Activated CD4-positive, alpha-beta memory T cell treated with anti-CD3 and anti-CD28 coated beads, Interleukin-2, amount 10 ng/mL, durations not matched to agents 7 days and 5 days (primary cell): ENCODE results near the gene PRDX6. TPM values are rescaled to one million over a fixed set of nuclear protein-coding genes. Genes with fewer than 3 reads are reported as not detected.

ENCODE experiments used
- CTCF ChIA-PET: fragments of 350-600 bp; sonication (Branson Sonifier 250); formaldehyde crosslinking; loops from one replicate; lab custom pipeline; 2021; ENCODE audit warnings: antibody characterized with exemption, inconsistent platforms; lab: Charles Lee
- POLR2A ChIA-PET: fragments of 350-600 bp; sonication (Branson Sonifier 250); formaldehyde crosslinking; loops from one replicate; lab custom pipeline; 2021; ENCODE audit warnings: antibody characterized with exemption; lab: Charles Lee
- DNase-seq: peaks from one replicate; pipeline ENCODE4 v3.0.0-alpha.2; 2020
- H3K27ac Mint-ChIP-seq: one replicate; pipeline ENCODE4 v1.8.0; 2021; ENCODE audit warnings: mild to moderate bottlenecking, mixed read lengths
- H3K27me3 Mint-ChIP-seq: one replicate; pipeline ENCODE4 v1.8.0; 2021; ENCODE audit warnings: mixed read lengths
- H3K36me3 Mint-ChIP-seq: one replicate; pipeline ENCODE4 v1.8.0; 2021; ENCODE audit warnings: low read depth, mixed read lengths
- H3K4me1 Mint-ChIP-seq: one replicate; pipeline ENCODE4 v1.8.0; 2021; ENCODE audit warnings: mixed read lengths
- H3K4me3 Mint-ChIP-seq: one replicate; pipeline ENCODE4 v1.8.0; 2021; ENCODE audit warnings: mild to moderate bottlenecking, mixed read lengths
- H3K9me3 Mint-ChIP-seq: one replicate; pipeline ENCODE4 v1.8.0; 2021; ENCODE audit warnings: mixed read lengths
- total RNA-seq, 2 experiments: library from RNA; stranded (reverse); gene quantifications; one replicate each; pipeline ENCODE4 v1.2.3, GENCODE V29; 2021

The PRDX6 gene, protein sequence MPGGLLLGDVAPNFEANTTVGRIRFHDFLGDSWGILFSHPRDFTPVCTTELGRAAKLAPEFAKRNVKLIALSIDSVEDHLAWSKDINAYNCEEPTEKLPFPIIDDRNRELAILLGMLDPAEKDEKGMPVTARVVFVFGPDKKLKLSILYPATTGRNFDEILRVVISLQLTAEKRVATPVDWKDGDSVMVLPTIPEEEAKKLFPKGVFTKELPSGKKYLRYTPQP
- total RNA-seq, result 100 to 1,000 TPM; 105 to 109 TPM

- no peak for DNase-seq
- ChIA-PET CTCF (interaction anchor here (0.7 to 4.7 kb wide), 4 partner anchors 47 to 347 kb away, joined by 3 to 36 read pairs (median 4); partner anchors contain the start of genes CENPL, DARS2 and KLHL20), POLR2A (interaction anchor here (0.7 to 4.5 kb wide), 20 partner anchors 11 to 1546 kb away, joined by 3 to 43 read pairs (median 4); partner anchors contain the start of genes CACYBP, CENPL, DARS2 and GAS5)
- no peaks in the 10 kb centered on the region for H3K9me3 Mint-ChIP-seq
- peak within 1 kb of the TSS; percentile 91 for H3K4me3 Mint-ChIP-seq
- H3K27me3 Mint-ChIP-seq, result no peaks in the 10 kb centered on the region
- H3K27ac Mint-ChIP-seq, result peak within 1 kb of the TSS; percentile 95
- H3K4me1 Mint-ChIP-seq, result peaks cover 63% of the 10 kb centered on the region
- H3K36me3 Mint-ChIP-seq, result peaks cover 59% of the 10 kb centered on the region
Measured at GRCh38 chr1:173477286-173478093, at the start of gene PRDX6. Gene PRDX6 (plus strand): TSS chr1:173477335. CDS start chr1:173477398, 63 bp downstream.

DNA sequence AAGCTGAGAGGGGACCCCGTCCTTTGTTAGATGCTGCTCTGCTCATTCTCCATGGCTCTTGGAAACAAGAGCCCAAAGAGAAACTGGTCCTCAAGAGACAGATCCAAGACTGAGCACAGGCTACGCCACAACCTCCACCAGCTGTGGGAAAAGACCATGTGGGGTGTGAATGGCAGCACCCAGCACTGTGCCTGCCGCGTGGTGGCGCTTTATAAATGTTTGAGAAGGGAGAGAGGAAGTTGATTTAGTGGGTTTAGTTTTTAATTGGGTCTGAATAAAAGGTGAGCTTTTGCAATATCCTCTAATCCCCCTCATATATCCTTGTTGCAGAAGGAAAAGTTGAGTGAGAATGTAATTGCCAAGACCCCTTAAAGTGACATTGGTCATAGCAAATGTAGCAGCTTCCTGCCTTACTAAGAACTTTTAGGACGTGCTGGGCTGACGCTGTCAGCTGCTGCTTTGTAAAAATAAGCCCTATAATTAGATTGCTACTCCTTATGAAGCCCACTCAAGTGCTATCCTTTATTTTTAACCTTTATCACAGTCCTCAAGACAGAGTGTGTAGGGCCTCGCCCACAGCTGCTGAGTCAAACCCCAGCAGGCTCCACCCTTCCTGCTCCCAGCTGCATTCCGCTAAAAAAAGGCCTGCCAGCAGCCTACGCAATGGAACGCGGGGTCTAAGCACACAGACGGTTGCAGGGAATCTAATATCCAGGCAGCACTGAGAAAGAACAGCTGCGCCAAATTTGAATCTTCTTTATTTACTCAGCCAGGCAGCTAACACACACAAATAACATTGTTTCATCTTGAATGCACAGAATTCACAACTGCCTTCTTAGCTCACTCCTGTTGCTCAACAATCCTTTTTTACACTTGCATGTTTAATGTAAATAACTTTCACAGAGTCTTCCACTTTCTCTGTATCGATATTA lies 47.4 kb upstream of the PRDX6 start:
- peak; percentile 71 for DNase-seq
- H3K27ac Mint-ChIP-seq, result peak overlapping the region; percentile 84
- peaks cover 29% of the 10 kb centered on the region for H3K4me1 Mint-ChIP-seq
- H3K9me3 Mint-ChIP-seq, result no peaks in the 10 kb centered on the region
- CTCF ChIA-PET, result interaction anchor here (0.5 to 4.0 kb wide), 39 partner anchors 9 to 788 kb away, joined by 3 to 62 read pairs (median 4); partner anchors contain the start of genes CENPL, DARS2, GAS5 and KLHL20
- POLR2A ChIA-PET, result interaction anchor here (0.9 to 3.9 kb wide), 9 partner anchors 8 to 440 kb away, joined by 3 to 34 read pairs (median 5); partner anchors contain the start of genes CENPL, DARS2, KLHL20 and PRDX6
- H3K36me3 Mint-ChIP-seq, result no peaks in the 10 kb centered on the region
- H3K4me3 Mint-ChIP-seq, result peak overlapping the region; percentile 36
- no peaks in the 10 kb centered on the region for H3K27me3 Mint-ChIP-seq

DNA sequence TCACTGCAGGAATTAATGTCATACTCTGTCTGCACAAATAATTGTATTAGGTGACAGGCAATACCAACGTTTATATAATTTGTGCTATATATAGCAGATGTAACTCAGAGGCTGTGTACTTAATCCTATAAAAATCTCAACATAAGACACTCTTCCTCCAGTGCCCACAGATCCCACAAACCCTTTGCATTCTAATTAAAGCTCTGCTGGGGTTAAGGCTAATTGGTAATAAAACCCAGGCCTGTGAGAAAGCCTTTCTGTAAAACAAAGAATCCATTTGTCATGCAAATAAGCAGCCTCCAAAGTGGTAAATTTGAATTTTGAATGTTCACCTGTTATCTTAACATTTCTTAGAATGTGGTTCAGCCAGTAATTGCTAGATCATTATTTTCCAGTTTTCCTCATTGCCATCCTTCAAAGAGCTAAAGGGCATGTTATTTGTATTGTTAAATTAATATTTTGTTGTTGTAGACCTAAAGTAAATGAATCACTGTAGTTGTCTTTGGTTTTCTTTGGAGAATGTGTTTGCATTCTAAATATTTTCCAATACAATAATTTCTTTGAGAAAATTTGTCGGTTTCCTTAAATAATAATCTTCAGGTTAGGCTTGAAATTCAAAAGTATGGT lies 46.3 kb upstream of the PRDX6 start:
- CTCF ChIA-PET, result interaction anchor here (0.6 to 4.0 kb wide), 23 partner anchors 8 to 787 kb away, joined by 3 to 62 read pairs (median 4); partner anchors contain the start of genes CENPL, DARS2, PRDX6 and RC3H1

DNA sequence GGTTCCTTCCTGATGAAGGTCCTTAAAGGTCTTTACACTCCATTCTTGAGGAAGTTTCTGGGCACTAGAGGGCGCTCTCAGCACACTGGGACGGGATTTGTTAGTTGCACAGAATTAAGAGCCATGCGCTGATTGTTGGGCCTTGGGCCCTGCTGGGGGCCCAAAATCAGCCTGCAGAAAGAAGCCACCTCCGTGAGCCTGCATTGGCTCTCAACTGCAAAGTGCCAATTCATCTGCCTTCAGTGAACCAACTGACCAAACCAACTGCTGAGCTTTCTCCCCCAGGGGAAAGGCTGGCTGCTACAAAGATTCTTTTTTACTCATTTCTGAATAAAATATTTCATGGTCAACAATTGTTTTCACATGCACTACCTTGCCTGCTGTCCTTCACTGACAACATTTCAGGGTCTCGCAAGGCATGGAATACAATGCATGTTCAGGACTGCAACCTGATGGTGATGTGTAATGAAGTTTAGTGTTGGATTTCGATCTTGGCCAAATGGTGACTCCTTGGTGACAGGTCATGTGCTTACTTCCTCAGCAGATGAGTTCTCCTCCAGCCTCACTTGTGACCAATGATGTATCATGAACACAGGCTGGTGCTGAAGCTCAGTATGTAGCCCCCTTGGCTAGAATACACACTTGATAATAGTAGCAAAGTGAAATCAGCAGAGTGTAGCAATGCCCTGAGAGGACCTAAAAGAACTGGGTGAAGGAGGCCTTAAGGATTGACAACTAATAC lies 45.7 kb upstream of the PRDX6 start:
- POLR2A ChIA-PET, result interaction anchor here (1.1 to 3.9 kb wide), 4 partner anchors 46 to 437 kb away, joined by 3 to 34 read pairs (median 18); partner anchors contain the start of genes CENPL, DARS2, PRDX6 and ZBTB37
- peaks cover 29% of the 10 kb centered on the region for H3K4me1 Mint-ChIP-seq
- no peak overlapping the region for H3K27ac Mint-ChIP-seq
- peak; percentile 90 for DNase-seq
- H3K27me3 Mint-ChIP-seq, result no peaks in the 10 kb centered on the region
- H3K9me3 Mint-ChIP-seq, result no peaks in the 10 kb centered on the region
- H3K36me3 Mint-ChIP-seq, result no peaks in the 10 kb centered on the region
- H3K4me3 Mint-ChIP-seq, result no peak overlapping the region
- CTCF ChIA-PET, result interaction anchor here (0.6 to 4.0 kb wide), 15 partner anchors 11 to 787 kb away, joined by 3 to 62 read pairs (median 7); partner anchors contain the start of genes CENPL, DARS2 and PRDX6

More for the DNA sequence above, 46.3 kb upstream of the PRDX6 start:
- peaks cover 29% of the 10 kb centered on the region for H3K4me1 Mint-ChIP-seq
- H3K36me3 Mint-ChIP-seq, result no peaks in the 10 kb centered on the region
- H3K27ac Mint-ChIP-seq, result peak overlapping the region; percentile 84
- no peaks in the 10 kb centered on the region for H3K9me3 Mint-ChIP-seq
- POLR2A ChIA-PET, result interaction anchor here (1.1 to 3.9 kb wide), 5 partner anchors 46 to 438 kb away, joined by 3 to 34 read pairs (median 13); partner anchors contain the start of genes CENPL, DARS2, PRDX6 and ZBTB37
- no peak for DNase-seq
- no peak overlapping the region for H3K4me3 Mint-ChIP-seq
- no peaks in the 10 kb centered on the region for H3K27me3 Mint-ChIP-seq

GRCh38 chr1:173432331-173432730 lies 44.8 kb upstream of the PRDX6 start:
- Mint-ChIP-seq H3K9me3 (no peaks in the 10 kb centered on the region), H3K4me3 (no peak overlapping the region), H3K27me3 (no peaks in the 10 kb centered on the region), H3K27ac (no peak overlapping the region), H3K4me1 (peaks cover 29% of the 10 kb centered on the region), H3K36me3 (no peaks in the 10 kb centered on the region)
- ChIA-PET CTCF (interaction anchor here (4.0 kb wide), 1 partner anchor 393 kb away, joined by 62 read pairs; the partner anchor contains the start of genes CENPL and DARS2), POLR2A (no interaction called here)
- no peak for DNase-seq

- H3K4me3 Mint-ChIP-seq, result no peak overlapping the region
- no peaks in the 10 kb centered on the region for H3K27me3 Mint-ChIP-seq
- ChIA-PET POLR2A (no interaction called here), CTCF (interaction anchor here (0.6 kb wide), 1 partner anchor 13 kb away, joined by 3 read pairs; no protein-coding TSS in a partner anchor)
- DNase-seq, result no peak
- no peaks in the 10 kb centered on the region for H3K9me3 Mint-ChIP-seq
- no peak overlapping the region for H3K27ac Mint-ChIP-seq
- H3K36me3 Mint-ChIP-seq, result peaks cover 2% of the 10 kb centered on the region
- peaks cover 27% of the 10 kb centered on the region for H3K4me1 Mint-ChIP-seq
Measured at GRCh38 chr1:173433751-173434326, 43.3 kb upstream of the PRDX6 start.

DNA sequence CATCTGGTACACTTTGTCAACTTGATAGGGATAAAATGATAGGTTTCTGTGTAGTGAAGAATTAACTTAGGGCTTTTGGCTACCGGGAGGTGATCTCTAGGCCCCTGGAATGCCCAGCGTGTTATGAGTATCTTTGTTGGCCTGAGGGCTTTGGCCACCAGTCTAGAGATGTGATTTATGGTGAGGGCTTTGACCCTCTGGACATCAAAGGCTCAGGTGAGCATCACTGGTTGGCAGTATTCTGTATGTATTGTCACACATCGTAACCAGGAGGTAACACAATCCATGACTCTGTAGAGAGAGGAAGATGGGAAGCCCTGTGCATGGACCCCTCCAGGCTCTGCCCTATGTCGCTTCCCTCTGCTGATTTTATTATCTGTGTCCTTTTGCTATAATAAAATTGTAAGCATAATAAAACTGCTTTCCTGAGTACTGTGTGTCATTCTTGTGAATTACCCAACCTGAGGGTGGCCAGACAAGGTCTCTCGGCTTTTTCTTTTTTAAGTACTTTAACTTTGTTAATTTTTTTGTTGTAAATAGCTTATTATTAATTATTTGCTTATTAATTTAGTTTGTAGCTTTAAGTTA lies 40.2 kb upstream of the PRDX6 start:
- Mint-ChIP-seq H3K27me3 (no peaks in the 10 kb centered on the region), H3K4me3 (no peak overlapping the region), H3K4me1 (no peaks in the 10 kb centered on the region), H3K27ac (no peak overlapping the region), H3K36me3 (peaks cover 10% of the 10 kb centered on the region), H3K9me3 (no peaks in the 10 kb centered on the region)
- ChIA-PET POLR2A (no interaction called here), CTCF (interaction anchor here (0.8 kb wide), 1 partner anchor 9 kb away, joined by 3 read pairs; no protein-coding TSS in a partner anchor)
- no peak for DNase-seq

DNA sequence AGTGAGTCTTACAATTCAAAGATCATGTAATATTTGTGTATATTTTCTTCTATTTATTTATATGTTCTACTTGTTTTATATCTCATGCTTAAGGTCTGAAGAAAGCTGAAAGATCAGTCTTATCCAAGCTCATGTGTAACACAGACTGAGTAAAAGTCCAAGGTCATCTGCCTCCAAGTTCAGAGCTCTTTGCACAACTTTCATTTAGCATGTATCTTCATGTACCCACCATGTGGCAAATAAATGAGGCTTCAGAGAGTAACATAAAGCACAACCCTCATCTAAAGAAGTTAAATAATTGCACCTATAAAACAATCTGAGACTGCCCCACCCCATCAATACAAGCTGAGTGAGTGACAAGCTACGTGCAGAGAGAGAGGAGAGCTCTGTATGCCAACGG lies 38.5 kb upstream of the PRDX6 start:
- H3K36me3 Mint-ChIP-seq, result peaks cover 16% of the 10 kb centered on the region
- CTCF ChIA-PET, result interaction anchor here (0.8 to 2.0 kb wide), 2 partner anchors 9 to 19 kb away, joined by 3 to 10 read pairs; no protein-coding TSS in a partner anchor
- no peaks in the 10 kb centered on the region for H3K9me3 Mint-ChIP-seq
- POLR2A ChIA-PET, result interaction anchor here (0.8 to 1.3 kb wide), 2 partner anchors 13 to 39 kb away, joined by 3 to 4 read pairs; partner anchors contain the start of gene PRDX6
- no peak overlapping the region for H3K27ac Mint-ChIP-seq
- no peak overlapping the region for H3K4me3 Mint-ChIP-seq
- no peak for DNase-seq
- H3K27me3 Mint-ChIP-seq, result no peaks in the 10 kb centered on the region
- H3K4me1 Mint-ChIP-seq, result no peaks in the 10 kb centered on the region

- ChIA-PET CTCF (no interaction called here), POLR2A (no interaction called here)
- no peak overlapping the region for H3K27ac Mint-ChIP-seq
- H3K9me3 Mint-ChIP-seq, result peaks cover under 1% of the 10 kb centered on the region
- peaks cover 25% of the 10 kb centered on the region for H3K36me3 Mint-ChIP-seq
- no peak overlapping the region for H3K4me3 Mint-ChIP-seq
- no peak for DNase-seq
- H3K27me3 Mint-ChIP-seq, result no peaks in the 10 kb centered on the region
- peaks cover 11% of the 10 kb centered on the region for H3K4me1 Mint-ChIP-seq
Measured at GRCh38 chr1:173440430-173440829, 36.7 kb upstream of the PRDX6 start.

DNA sequence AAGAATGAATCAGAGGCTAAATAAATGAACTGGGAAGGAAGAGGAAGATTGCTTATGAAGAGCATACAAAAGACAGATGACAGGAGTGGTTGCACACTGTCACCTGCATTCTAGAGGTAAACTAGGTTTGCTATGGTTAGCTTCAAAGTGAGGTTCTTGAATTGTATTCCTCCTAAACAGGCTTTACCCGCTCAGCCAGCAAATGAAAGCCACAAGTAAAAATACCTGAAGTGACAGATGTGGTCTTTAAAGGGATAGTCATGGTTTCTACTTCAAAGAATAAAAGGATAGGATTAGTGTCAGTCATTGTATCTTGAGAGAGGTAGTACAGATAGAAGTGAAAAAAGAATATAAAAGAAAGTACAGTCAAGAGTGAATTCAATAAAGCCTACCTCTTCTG lies 32.4 kb upstream of the PRDX6 start:
- Mint-ChIP-seq H3K27me3 (no peaks in the 10 kb centered on the region), H3K9me3 (peaks cover 16% of the 10 kb centered on the region), H3K27ac (no peak overlapping the region), H3K36me3 (peaks cover 57% of the 10 kb centered on the region), H3K4me3 (no peak overlapping the region), H3K4me1 (peaks cover 11% of the 10 kb centered on the region)
- POLR2A ChIA-PET, result interaction anchor here (1.4 to 1.5 kb wide), 2 partner anchors 32 to 33 kb away, joined by 3 to 7 read pairs; partner anchors contain the start of gene PRDX6
- CTCF ChIA-PET, result no interaction called here
- no peak for DNase-seq
